Esophagus muscularis mucosa (tissue), 3 donors: ENCODE data around the gene E4F1.

Experiments
- POLR2A ChIP-seq: fragments of 450-650 bp; IDR thresholded peaks from one replicate; pipeline ENCODE4 v1.6.1; 2017; ENCODE audit warnings: antibody characterized with exemption, moderate library complexity, mild to moderate bottlenecking, low read depth
- POLR2AphosphoS5 ChIP-seq, 2 donors: sonication (generic); formaldehyde crosslinking; IDR thresholded peaks; one replicate each; pipeline ENCODE4 v1.6.1; 2017; ENCODE audit warnings: antibody characterized with exemption in 2 of 2
- TF ChIP-seq, protein P1 (sequence below), 3 experiments: fragments of 200-600 bp in 2 of 3; fragments of 450-650 bp in 1 of 3; sonication (generic) in 2 of 3; IDR thresholded peaks; one replicate each; pipeline ENCODE4 v1.5.1; 2017 to 2019; ENCODE audit warnings: antibody characterized with exemption in 3 of 3, mild to moderate bottlenecking in 2 of 3, moderate library complexity in 1 of 3

DNA sequence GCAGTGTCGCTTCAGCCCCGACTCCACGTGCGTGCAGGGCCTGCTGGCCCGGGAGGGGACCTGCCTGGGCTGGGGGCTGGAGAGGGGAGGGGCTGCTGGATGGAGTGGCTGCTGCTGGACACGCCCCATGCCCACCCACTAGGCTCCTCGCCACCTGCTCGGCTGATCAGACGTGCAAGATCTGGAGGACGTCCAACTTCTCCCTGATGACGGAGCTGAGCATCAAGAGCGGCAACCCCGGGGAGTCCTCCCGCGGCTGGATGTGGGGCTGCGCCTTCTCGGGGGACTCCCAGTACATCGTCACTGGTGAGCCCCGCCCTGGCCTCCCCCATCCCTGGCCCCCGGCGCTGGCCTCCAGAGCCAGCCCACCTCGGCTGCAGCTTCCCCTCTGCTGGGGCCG lies 15.1 kb upstream of the E4F1 start:
- no peak for TF ChIP-seq POLR2A
- TF ChIP-seq, protein P1, sequence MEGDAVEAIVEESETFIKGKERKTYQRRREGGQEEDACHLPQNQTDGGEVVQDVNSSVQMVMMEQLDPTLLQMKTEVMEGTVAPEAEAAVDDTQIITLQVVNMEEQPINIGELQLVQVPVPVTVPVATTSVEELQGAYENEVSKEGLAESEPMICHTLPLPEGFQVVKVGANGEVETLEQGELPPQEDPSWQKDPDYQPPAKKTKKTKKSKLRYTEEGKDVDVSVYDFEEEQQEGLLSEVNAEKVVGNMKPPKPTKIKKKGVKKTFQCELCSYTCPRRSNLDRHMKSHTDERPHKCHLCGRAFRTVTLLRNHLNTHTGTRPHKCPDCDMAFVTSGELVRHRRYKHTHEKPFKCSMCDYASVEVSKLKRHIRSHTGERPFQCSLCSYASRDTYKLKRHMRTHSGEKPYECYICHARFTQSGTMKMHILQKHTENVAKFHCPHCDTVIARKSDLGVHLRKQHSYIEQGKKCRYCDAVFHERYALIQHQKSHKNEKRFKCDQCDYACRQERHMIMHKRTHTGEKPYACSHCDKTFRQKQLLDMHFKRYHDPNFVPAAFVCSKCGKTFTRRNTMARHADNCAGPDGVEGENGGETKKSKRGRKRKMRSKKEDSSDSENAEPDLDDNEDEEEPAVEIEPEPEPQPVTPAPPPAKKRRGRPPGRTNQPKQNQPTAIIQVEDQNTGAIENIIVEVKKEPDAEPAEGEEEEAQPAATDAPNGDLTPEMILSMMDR (IDR thresholded peaks at IDR 0.05) = no peak
- no peak for TF ChIP-seq POLR2AphosphoS5 (IDR thresholded peaks at IDR 0.05)
